PC-3 (cell line): ENCODE results near the gene HOOK1. TPM values are rescaled to one million over a fixed set of nuclear protein-coding genes. Genes with fewer than 3 reads are reported as not detected.
A peak's percentile ranks its signal among the peaks of the same experiment; 100 is the strongest.

Experiments
- ATAC-seq: fragments of 200-7000 bp; cut with Tn5 transposase; 2 replicates; pipeline ENCODE4 v1.9.1; 2020; ENCODE audit warnings: mild to moderate bottlenecking, moderate library complexity
- BruUV-seq: library from RNA; stranded (reverse); fragments of 400-500 nt; replicated peaks from 2 replicates; lab custom pipeline; 2021; lab: Mats Ljungman, UMichigan
- CTCF ChIA-PET: fragments of 300-600 bp; sonication (Branson Sonifier 250); formaldehyde crosslinking; loops from one replicate; lab custom pipeline; 2022; ENCODE audit warnings: antibody characterized with exemption; lab: Charles Lee
- POLR2A ChIA-PET: fragments of 300-600 bp; sonication (Branson Sonifier 250); formaldehyde crosslinking; loops from one replicate; lab custom pipeline; 2022; ENCODE audit warnings: antibody characterized with exemption; ENCODE audit not compliant: unreplicated experiment; lab: Charles Lee
- DNase-seq: peaks from one replicate; pipeline ENCODE4 v3.0.0-alpha.2; 2015
- H2AFZ ChIP-seq: fragments of 300-600 bp; sonication (generic); 2 replicates; pipeline ENCODE4 v1.6.0; 2016; ENCODE audit warnings: antibody characterized with exemption, low read length
- H3F3A ChIP-seq: fragments of 300-600 bp; sonication (generic); one replicate; pipeline ENCODE4 v1.6.0; 2017; ENCODE audit warnings: antibody characterized with exemption, low read length, control low read depth, mild to moderate bottlenecking; ENCODE audit not compliant: unreplicated experiment
- H3K27ac ChIP-seq: fragments of 300-600 bp; sonication (generic); 2 replicates; pipeline ENCODE4 v1.5.1; 2016; ENCODE audit warnings: mild to moderate bottlenecking, low read length
- H3K27me3 ChIP-seq: fragments of 300-600 bp; sonication (generic); 2 replicates; pipeline ENCODE4 v1.6.1; 2016; ENCODE audit warnings: low read length, mixed read lengths
- H3K36me3 ChIP-seq: fragments of 300-600 bp; sonication (generic); 2 replicates; pipeline ENCODE4 v1.6.1; 2016; ENCODE audit warnings: low read depth, mixed run types, low read length, mixed read lengths
- H3K4me1 ChIP-seq: fragments of 300-600 bp; sonication (generic); 2 replicates; pipeline ENCODE4 v1.5.1; 2016; ENCODE audit warnings: low read length; ENCODE audit not compliant: insufficient read depth
- H3K4me2 ChIP-seq: fragments of 300-600 bp; sonication (generic); 2 replicates; pipeline ENCODE4 v1.6.0; 2016; ENCODE audit warnings: low read length
- H3K4me3 ChIP-seq: fragments of 300-600 bp; sonication (generic); 2 replicates; pipeline ENCODE4 v1.5.1; 2016; ENCODE audit warnings: mild to moderate bottlenecking, low read length, mixed read lengths
- H3K79me2 ChIP-seq: fragments of 300-600 bp; sonication (generic); 2 replicates; pipeline ENCODE4 v1.6.1; 2017; ENCODE audit warnings: low read length, mixed read lengths
- H3K9ac ChIP-seq: fragments of 300-600 bp; sonication (generic); 2 replicates; pipeline ENCODE4 v1.6.0; 2016; ENCODE audit warnings: mild to moderate bottlenecking, low read length
- H3K9me2 ChIP-seq: fragments of 300-600 bp; sonication (generic); replicated peaks from 2 replicates; pipeline ENCODE4 v1.6.1; 2016; ENCODE audit warnings: mixed run types, low read length, mixed read lengths
- H3K9me3 ChIP-seq: fragments of 300-600 bp; sonication (generic); 2 replicates; pipeline ENCODE4 v1.6.1; 2016; ENCODE audit warnings: low read length, mixed read lengths
- H4K20me1 ChIP-seq: fragments of 300-600 bp; sonication (generic); 2 replicates; pipeline ENCODE4 v1.6.1; 2016; ENCODE audit warnings: low read length, mixed read lengths
- EZH2 ChIP-seq: fragments of 300-600 bp; sonication (generic); IDR thresholded peaks from one replicate; pipeline ENCODE4 v1.6.1; 2017; ENCODE audit warnings: antibody characterized with exemption, mild to moderate bottlenecking, low read length; ENCODE audit not compliant: unreplicated experiment
- EZH2phosphoT487 ChIP-seq: fragments of 300-600 bp; sonication (generic); IDR thresholded peaks from 2 replicates; pipeline ENCODE4 v1.6.1; 2018; ENCODE audit warnings: mild to moderate bottlenecking, antibody characterized with exemption, low read length, borderline replicate concordance
- intact Hi-C: fragments of 100-400 bp; cut with micrococcal nuclease; formaldehyde crosslinking; loops from 2 replicates; pipeline ENCODE4 v1.9.0; 2023
- total RNA-seq: library from RNA; depleted of rRNA; stranded (reverse); fragments of >200 nt; gene quantifications from 2 replicates; pipeline ENCODE4 v1.2.3, GENCODE V29; 2014
- TF ChIP-seq, protein P1 (sequence below): fragments of 300-600 bp; sonication (generic); conservative IDR thresholded peaks from 2 replicates; pipeline ENCODE4 v1.5.1; 2017; ENCODE audit warnings: antibody characterized with exemption, low read depth, mild to moderate bottlenecking, low read length

HOOK1 gene
- total RNA-seq, 1 experiment from 2014 or later = 5.0 TPM

DNA sequence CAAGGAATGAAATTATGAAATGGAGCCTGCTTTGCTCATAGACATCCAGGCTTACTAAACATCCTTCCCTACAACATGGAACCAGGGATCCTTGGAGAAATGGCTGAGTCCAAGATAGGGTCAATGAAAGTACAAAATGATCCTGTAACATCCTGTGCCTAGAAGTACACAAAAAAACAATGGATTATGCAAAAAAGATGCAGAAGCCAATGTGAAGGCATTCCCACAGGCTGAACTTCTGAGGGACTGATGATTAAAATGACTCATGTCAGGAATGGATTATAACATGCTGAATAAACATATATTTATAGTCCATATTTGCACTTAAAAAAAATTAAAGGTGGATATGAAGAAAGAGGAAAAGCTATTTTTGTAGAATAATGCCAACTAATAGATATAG lies 10.4 kb upstream of the HOOK1 start:
- H3K4me3 ChIP-seq = no peak overlapping the region
- H3K9me2 ChIP-seq = no peaks in the 10 kb centered on the region
- no peaks in the 10 kb centered on the region for H4K20me1 ChIP-seq
- no peak overlapping the region for H2AFZ ChIP-seq
- no peak overlapping the region for H3K4me2 ChIP-seq
- intact Hi-C loops = no loop called here
- H3K4me1 ChIP-seq = no peaks in the 10 kb centered on the region
- H3K27ac ChIP-seq = no peak overlapping the region
- ATAC-seq (no peak), DNase-seq (no peak)
- no peaks in the 10 kb centered on the region for H3K36me3 ChIP-seq
- H3K9ac ChIP-seq = no peak overlapping the region
- CTCF ChIA-PET = no interaction called here
- H3K27me3 ChIP-seq = peaks cover 12% of the 10 kb centered on the region; the same call in 1 of the 2 replicates
- no peaks in the 10 kb centered on the region for H3K79me2 ChIP-seq
- no peaks in the 10 kb centered on the region for H3K9me3 ChIP-seq
- TF ChIP-seq, protein P1, sequence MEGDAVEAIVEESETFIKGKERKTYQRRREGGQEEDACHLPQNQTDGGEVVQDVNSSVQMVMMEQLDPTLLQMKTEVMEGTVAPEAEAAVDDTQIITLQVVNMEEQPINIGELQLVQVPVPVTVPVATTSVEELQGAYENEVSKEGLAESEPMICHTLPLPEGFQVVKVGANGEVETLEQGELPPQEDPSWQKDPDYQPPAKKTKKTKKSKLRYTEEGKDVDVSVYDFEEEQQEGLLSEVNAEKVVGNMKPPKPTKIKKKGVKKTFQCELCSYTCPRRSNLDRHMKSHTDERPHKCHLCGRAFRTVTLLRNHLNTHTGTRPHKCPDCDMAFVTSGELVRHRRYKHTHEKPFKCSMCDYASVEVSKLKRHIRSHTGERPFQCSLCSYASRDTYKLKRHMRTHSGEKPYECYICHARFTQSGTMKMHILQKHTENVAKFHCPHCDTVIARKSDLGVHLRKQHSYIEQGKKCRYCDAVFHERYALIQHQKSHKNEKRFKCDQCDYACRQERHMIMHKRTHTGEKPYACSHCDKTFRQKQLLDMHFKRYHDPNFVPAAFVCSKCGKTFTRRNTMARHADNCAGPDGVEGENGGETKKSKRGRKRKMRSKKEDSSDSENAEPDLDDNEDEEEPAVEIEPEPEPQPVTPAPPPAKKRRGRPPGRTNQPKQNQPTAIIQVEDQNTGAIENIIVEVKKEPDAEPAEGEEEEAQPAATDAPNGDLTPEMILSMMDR = no peak
- TF ChIP-seq EZH2phosphoT487 = no peak
- no peak for TF ChIP-seq EZH2
- H3F3A ChIP-seq = no peaks in the 10 kb centered on the region
- BruUV-seq = no TSS peak
- POLR2A ChIA-PET = no interaction called here

DNA sequence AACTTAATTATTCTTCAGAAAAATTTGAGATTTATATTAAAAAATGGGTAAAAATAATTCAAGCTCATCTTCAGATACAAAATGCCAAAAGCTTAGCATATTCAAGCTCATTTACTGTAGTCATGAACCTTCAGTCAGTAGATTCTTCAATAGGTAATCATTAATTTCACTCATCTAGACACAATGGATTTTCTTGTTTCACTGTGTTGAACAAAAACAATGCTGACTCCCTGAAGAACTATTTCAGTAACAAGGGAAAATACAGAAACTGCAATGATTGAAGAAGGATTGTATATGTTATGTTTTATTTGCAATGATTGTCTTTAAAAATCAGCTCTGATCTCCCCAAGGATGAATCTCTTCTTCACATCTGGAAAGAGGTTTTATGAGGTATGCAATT lies 9.2 kb upstream of the HOOK1 start:
- BruUV-seq = no TSS peak
- intact Hi-C loops = no loop called here
- Histone ChIP-seq H4K20me1 (no peaks in the 10 kb centered on the region), H3K9me3 (no peaks in the 10 kb centered on the region), H3K4me1 (no peaks in the 10 kb centered on the region), H3K79me2 (no peaks in the 10 kb centered on the region), H2AFZ (no peak overlapping the region), H3K36me3 (no peaks in the 10 kb centered on the region), H3K27ac (no peak overlapping the region), H3F3A (no peaks in the 10 kb centered on the region), H3K9me2 (no peaks in the 10 kb centered on the region), H3K4me2 (no peak overlapping the region), H3K9ac (no peak overlapping the region), H3K4me3 (no peak overlapping the region), H3K27me3 (peaks cover 12% of the 10 kb centered on the region; the same call in 1 of the 2 replicates)
- ATAC-seq (no peak), DNase-seq (no peak)
- POLR2A ChIA-PET = no interaction called here
- no peak for TF ChIP-seq EZH2phosphoT487
- TF ChIP-seq EZH2 = no peak
- TF ChIP-seq, protein P1 = no peak
- CTCF ChIA-PET = no interaction called here

DNA sequence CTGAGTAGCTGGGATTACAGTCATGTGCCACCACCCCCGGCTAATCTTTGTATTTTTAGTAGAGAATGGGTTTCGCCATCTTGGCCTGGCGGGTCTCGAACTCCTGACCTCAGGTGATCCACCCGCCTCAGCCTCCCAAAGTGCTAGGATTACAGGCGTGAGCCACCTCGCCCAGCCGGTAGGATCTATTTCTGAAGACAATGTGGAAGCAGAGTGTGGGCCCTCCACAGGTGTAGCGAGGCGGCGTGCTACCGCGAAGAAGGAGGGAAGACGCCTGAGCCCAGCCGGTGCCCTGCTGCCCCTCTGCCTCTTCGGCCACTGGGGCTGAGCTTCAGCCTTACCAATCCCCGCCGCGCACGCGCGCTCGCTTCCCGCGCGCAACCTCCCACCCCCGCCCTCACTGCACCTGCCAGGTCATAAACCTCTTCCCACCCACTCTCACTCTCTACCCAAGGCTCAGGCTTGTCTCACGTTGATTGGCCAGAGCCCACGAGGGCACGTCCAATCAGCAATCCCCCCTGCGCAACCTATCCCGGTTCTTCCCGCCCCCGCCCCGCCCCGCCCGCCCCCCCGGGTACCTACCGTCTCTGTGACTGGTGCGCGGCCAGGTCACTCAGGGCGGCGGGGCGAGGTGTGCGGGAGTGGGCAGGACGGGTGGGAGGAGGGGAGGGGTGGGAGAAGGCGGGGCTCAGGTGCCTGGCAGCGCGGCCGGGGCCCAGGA lies 409 bp upstream of the HOOK1 start:
- Histone ChIP-seq H3K36me3 (no peaks in the 10 kb centered on the region), H3K4me2 (peak overlapping the region; percentile 82), H3K9me2 (no peaks in the 10 kb centered on the region), H3K9me3 (no peaks in the 10 kb centered on the region), H3K27ac (no peak overlapping the region), H3K9ac (no peak overlapping the region), H3K79me2 (peaks cover 37% of the 10 kb centered on the region), H4K20me1 (no peaks in the 10 kb centered on the region), H2AFZ (peak overlapping the region; percentile 81), H3K4me3 (peak overlapping the region; percentile 54), H3F3A (no peaks in the 10 kb centered on the region), H3K27me3 (0 out of 2 replicates have a peak, but pooled peaks cover 24% of the 10 kb centered on the region), H3K4me1 (peaks cover 13% of the 10 kb centered on the region; the same call in 1 of the 2 replicates)
- ATAC-seq (peak; percentile 90), DNase-seq (peak; percentile 94)
- TSS peak; percentile 37 for BruUV-seq
- ChIA-PET CTCF (interaction anchor here (0.8 kb wide), 1 partner anchor 14 kb away, joined by 5 read pairs; no protein-coding TSS in a partner anchor), POLR2A (no interaction called here)
- intact Hi-C loops = no loop called here
- TF ChIP-seq EZH2 = no peak
- TF ChIP-seq, protein P1 = no peak
- TF ChIP-seq EZH2phosphoT487 = no peak
